HepG2 (cell line): ENCODE measurements around the gene TMEM143. TPM values are rescaled to one million over a fixed set of nuclear protein-coding genes. Genes with fewer than 3 reads are reported as not detected.

Experiments
- ATAC-seq: fragments of 200-7000 bp; cut with Tn5 transposase; 3 replicates; pipeline ENCODE4 v1.9.1; 2020; ENCODE audit warnings: mild to moderate bottlenecking, moderate library complexity
- BruUV-seq: library from RNA; stranded (reverse); fragments of 400-500 nt; replicated peaks from 2 replicates; lab custom pipeline; 2021; lab: Mats Ljungman, UMichigan
- CTCF ChIA-PET: fragments of 300-600 bp; formaldehyde crosslinking; extraction: SDS; loops from one replicate; lab custom pipeline; 2021; ENCODE audit warnings: low total read pairs, inconsistent platforms, low intra/inter-chr PET ratio; lab: Yijun Ruan, JAX
- POLR2A ChIA-PET: fragments of 350-600 bp; sonication (Branson Sonifier 250); formaldehyde crosslinking; loops from one replicate; lab custom pipeline; 2020; ENCODE audit warnings: antibody characterized with exemption, inconsistent platforms; lab: Yijun Ruan, JAX
- DNase-seq: peaks from one replicate; pipeline ENCODE4 v3.0.0-alpha.2; 2015; ENCODE audit warnings: low spot score
- FAIRE-seq: peaks from 3 replicates; lab custom pipeline; 2011; peaks lifted over from hg19 to GRCh38; lab: Jason Lieb, UNC
- H2AFZ ChIP-seq: one replicate; pipeline ENCODE4 v1.6.1; 2011; ENCODE audit warnings: low read length, inconsistent platforms
- H3K27ac ChIP-seq: fragments of 300-600 bp; 3 replicates; pipeline ENCODE4 v1.8.0; 2011; ENCODE audit warnings: mixed run types, mild to moderate bottlenecking, mixed read lengths, low read length, inconsistent platforms; ENCODE audit not compliant: insufficient read depth; ENCODE audit errors: extremely low read length
- H3K27me3 ChIP-seq, 2 experiments: fragments of 200-600 bp in 1 of 2; 2 replicates in 1 of 2; 3 replicates in 1 of 2; pipeline versions ENCODE4 v1.6.0 to v1.8.0; 2011; ENCODE audit warnings: low read length in 2 of 2, mild to moderate bottlenecking in 2 of 2, moderate library complexity in 2 of 2, inconsistent platforms in 1 of 2; ENCODE audit not compliant: insufficient read depth in 2 of 2, control insufficient read depth in 1 of 2
- H3K36me3 ChIP-seq, 2 experiments: fragments of 200-600 bp in 1 of 2; replicated peaks in 1 of 2; 2 replicates in 1 of 2; 3 replicates in 1 of 2; pipeline versions ENCODE4 v1.5.1 to v1.8.0; 2011; ENCODE audit warnings: low read length in 2 of 2, inconsistent platforms in 1 of 2; ENCODE audit not compliant: insufficient read depth in 2 of 2, control insufficient read depth in 1 of 2
- H3K4me1 ChIP-seq: 2 replicates; pipeline ENCODE4 v1.5.1; 2012; ENCODE audit warnings: low read length, inconsistent platforms; ENCODE audit not compliant: insufficient read depth
- H3K4me2 ChIP-seq: 2 replicates; pipeline ENCODE4 v1.6.0; 2011; ENCODE audit warnings: low read depth, low read length, inconsistent platforms
- H3K4me3 ChIP-seq, 3 experiments: fragments of 200-600 bp in 1 of 3; sonication (generic), shearing (Covaris generic) in 1 of 3; replicated peaks in 1 of 3; 2 replicates each; pipeline ENCODE4 v1.5.1; 2011 to 2016; ENCODE audit warnings: low read length in 3 of 3, inconsistent platforms in 2 of 3, low read depth in 2 of 3, mild to moderate bottlenecking in 2 of 3, control low read depth in 1 of 3, mixed read lengths in 1 of 3; ENCODE audit not compliant: insufficient read depth in 1 of 3
- H3K79me2 ChIP-seq: one replicate; pipeline ENCODE4 v1.6.1; 2011; ENCODE audit warnings: low read length, inconsistent platforms; ENCODE audit not compliant: insufficient read depth
- H3K9ac ChIP-seq: 2 replicates; pipeline ENCODE4 v1.6.0; 2011; ENCODE audit warnings: mild to moderate bottlenecking, low read depth, low read length, inconsistent platforms; ENCODE audit not compliant: insufficient read depth
- H3K9me3 ChIP-seq: 2 replicates; pipeline ENCODE4 v1.5.1; 2012; ENCODE audit warnings: mild to moderate bottlenecking, low read length
- H4K20me1 ChIP-seq: 2 replicates; pipeline ENCODE4 v1.6.0; 2011; ENCODE audit warnings: inconsistent platforms, mild to moderate bottlenecking, low read length, moderate library complexity; ENCODE audit not compliant: insufficient read depth
- AHDC1 ChIP-seq: sonication (generic); formaldehyde crosslinking; IDR thresholded peaks from 2 replicates; pipeline ENCODE4 v1.5.1; 2020; ENCODE audit warnings: mild to moderate bottlenecking, missing genetic modification reagents, borderline replicate concordance
- ARNT2 ChIP-seq: sonication (generic); formaldehyde crosslinking; IDR thresholded peaks from 2 replicates; pipeline ENCODE4 v1.8.0; 2022; ENCODE audit warnings: mild to moderate bottlenecking, low read depth, missing genetic modification reagents, moderate library complexity
- ELF3 ChIP-seq: IDR thresholded peaks from 2 replicates; pipeline ENCODE4 v1.6.1; 2016; ENCODE audit warnings: missing genetic modification reagents, missing compliant biosample characterization
- HCFC1 ChIP-seq: fragments of 150-350 bp; IDR thresholded peaks from 2 replicates; pipeline ENCODE4 v1.6.1; 2014; ENCODE audit warnings: low read depth, low read length
- MTF2 ChIP-seq: sonication (generic); formaldehyde crosslinking; IDR thresholded peaks from 2 replicates; pipeline ENCODE4 v1.5.0; 2020; ENCODE audit warnings: missing genetic modification reagents, borderline replicate concordance
- THAP11 ChIP-seq: IDR thresholded peaks from 2 replicates; pipeline ENCODE4 v1.6.1; 2016; ENCODE audit warnings: missing biosample characterization, missing genetic modification reagents
- ZKSCAN5 ChIP-seq: sonication (generic); formaldehyde crosslinking; IDR thresholded peaks from 2 replicates; pipeline ENCODE4 v1.5.1; 2020; ENCODE audit warnings: mild to moderate bottlenecking, missing genetic modification reagents
- ZNF143 ChIP-seq: sonication (generic); formaldehyde crosslinking; IDR thresholded peaks from 2 replicates; pipeline ENCODE4 v1.4.0; 2020; ENCODE audit warnings: missing genetic modification reagents
- ZNF263 ChIP-seq: sonication (generic); formaldehyde crosslinking; IDR thresholded peaks from 2 replicates; pipeline ENCODE4 v1.4.0; 2020; ENCODE audit warnings: missing genetic modification reagents
- ZNF333 ChIP-seq: sonication (generic); formaldehyde crosslinking; IDR thresholded peaks from 2 replicates; pipeline ENCODE4 v1.4.0; 2020; ENCODE audit warnings: mild to moderate bottlenecking, missing genetic modification reagents, borderline replicate concordance
- ZSCAN5A ChIP-seq: sonication (generic); formaldehyde crosslinking; IDR thresholded peaks from 2 replicates; pipeline ENCODE4 v1.8.0; 2022; ENCODE audit warnings: mild to moderate bottlenecking, missing genetic modification reagents, borderline replicate concordance
- whole genome bisulfite sequencing: methylation state at CpG from one replicate; pipeline ENCODE4 v1.1.6; 2017; ENCODE audit warnings: low lambda C conversion rate; 5-methylcytosine and 5-hydroxymethylcytosine counted together
- in situ Hi-C: cut with HindIII; loops from 2 replicates; pipeline ENCODE4 v1.10.0; 2017; ENCODE audit warnings: low pct_unique_long_range_greater_than_20kb; ENCODE audit not compliant: extremely low pct_ligation_motif_present
- intact Hi-C: fragments of 100-400 bp; cut with micrococcal nuclease; formaldehyde crosslinking; loops from one replicate; pipeline ENCODE4 v1.10.0; 2022; ENCODE audit not compliant: unreplicated experiment
- polyA plus RNA-seq, 8 experiments: library from polyadenylated mRNA; depleted of rRNA in 3 of 8; stranded (reverse) in 7 of 8; unstranded in 1 of 8; fragments of >200 nt; fragmentation: Illumina TruSeq in 4 of 8; extraction: Trizol in 4 of 8; gene quantifications; 2 replicates each; pipeline versions ENCODE4 v1.2.1 to v1.2.3, GENCODE V29; 2011 to 2016; ENCODE audit warnings: low read depth in 4 of 8, missing spikeins in 1 of 8, mixed read lengths in 1 of 8; ENCODE audit not compliant: insufficient read depth in 1 of 8
- total RNA-seq, 5 experiments: library from RNA; depleted of rRNA; stranded (reverse); fragments of >200 nt; fragmentation: Illumina TruSeq; extraction: Trizol; gene quantifications; 2 replicates each; pipeline ENCODE4 v1.2.3, GENCODE V29; 2016; ENCODE audit warnings: low read depth in 1 of 5
- TF ChIP-seq, protein P1 (sequence below): sonication (generic); formaldehyde crosslinking; IDR thresholded peaks from 2 replicates; pipeline ENCODE4 v1.4.0; 2020; ENCODE audit warnings: missing genetic modification reagents

The TMEM143 gene
- total and polyA plus RNA-seq, 2 of the 13 experiments (the other 11 are each of a cell fraction or from before 2014, with no cell fraction given) = 7.7 to 11.3 TPM

DNA sequence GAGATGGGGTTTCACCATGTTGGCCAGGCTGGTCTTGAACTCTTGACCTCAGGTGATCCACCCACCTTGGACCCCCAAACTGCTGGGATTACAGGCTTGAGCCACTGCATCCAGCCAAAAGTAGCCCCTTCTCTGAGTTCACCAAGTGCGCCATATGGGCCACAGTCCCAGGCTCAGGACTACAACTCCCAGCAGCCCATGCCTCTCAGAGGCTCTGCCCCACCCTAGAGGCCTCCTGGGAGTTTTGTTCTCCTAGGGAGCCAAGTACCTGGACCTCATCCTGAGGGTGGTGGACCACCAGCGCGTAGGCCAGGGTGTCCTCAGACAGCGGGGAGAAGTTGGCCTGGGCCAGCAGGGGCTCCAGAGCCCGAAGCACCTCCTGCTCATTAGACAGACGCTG, 18.8 kb downstream of the TMEM143 start:
- intact Hi-C loops = no loop called here

More for the DNA sequence above, 18.8 kb downstream of the TMEM143 start:
- no peak for ATAC-seq
- Histone ChIP-seq H3K9me3 (no peaks in the 10 kb centered on the region), H3K79me2 (no peaks in the 10 kb centered on the region), H4K20me1 (no peaks in the 10 kb centered on the region), H3K4me1 (peaks cover 30% of the 10 kb centered on the region), H3K9ac (no peak overlapping the region), H3K27ac (no peak overlapping the region), H3K27me3 (no peaks in the 10 kb centered on the region), H3K36me3 (peaks cover 1 to 17% of the 10 kb centered on the region in 2 experiments; a peak in 3 of 5 replicates), H2AFZ (no peak overlapping the region), H3K4me2 (no peak overlapping the region), H3K4me3 (no peak overlapping the region)
- in situ Hi-C loops = no loop called here
- ChIA-PET POLR2A (no interaction called here), CTCF (no interaction called here)
- no peak for FAIRE-seq
- TF ChIP-seq MTF2 (CRISPR knock-in tag) = no peak
- peak; percentile 21; the same call in 1 of the 2 replicates for TF ChIP-seq HCFC1
- peak; percentile 85 for TF ChIP-seq ZNF143
- TF ChIP-seq ZNF333 (CRISPR knock-in tag) = no peak
- no peak for TF ChIP-seq ZSCAN5A (CRISPR knock-in tag)
- TF ChIP-seq ZNF263 (CRISPR knock-in tag) = no peak
- peak; percentile 92 for TF ChIP-seq THAP11
- TF ChIP-seq ARNT2 = no peak
- no peak for TF ChIP-seq ELF3
- TF ChIP-seq, protein P1, sequence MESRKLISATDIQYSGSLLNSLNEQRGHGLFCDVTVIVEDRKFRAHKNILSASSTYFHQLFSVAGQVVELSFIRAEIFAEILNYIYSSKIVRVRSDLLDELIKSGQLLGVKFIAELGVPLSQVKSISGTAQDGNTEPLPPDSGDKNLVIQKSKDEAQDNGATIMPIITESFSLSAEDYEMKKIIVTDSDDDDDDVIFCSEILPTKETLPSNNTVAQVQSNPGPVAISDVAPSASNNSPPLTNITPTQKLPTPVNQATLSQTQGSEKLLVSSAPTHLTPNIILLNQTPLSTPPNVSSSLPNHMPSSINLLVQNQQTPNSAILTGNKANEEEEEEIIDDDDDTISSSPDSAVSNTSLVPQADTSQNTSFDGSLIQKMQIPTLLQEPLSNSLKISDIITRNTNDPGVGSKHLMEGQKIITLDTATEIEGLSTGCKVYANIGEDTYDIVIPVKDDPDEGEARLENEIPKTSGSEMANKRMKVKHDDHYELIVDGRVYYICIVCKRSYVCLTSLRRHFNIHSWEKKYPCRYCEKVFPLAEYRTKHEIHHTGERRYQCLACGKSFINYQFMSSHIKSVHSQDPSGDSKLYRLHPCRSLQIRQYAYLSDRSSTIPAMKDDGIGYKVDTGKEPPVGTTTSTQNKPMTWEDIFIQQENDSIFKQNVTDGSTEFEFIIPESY (CRISPR knock-in tag) = 0 out of 2 replicates have a peak, but pooled peaks have one; percentile 13
- no peak for TF ChIP-seq AHDC1 (CRISPR knock-in tag)
- TF ChIP-seq ZKSCAN5 (CRISPR knock-in tag) = no peak
- WGBS = 100% methylated on average over 5 of the region's 6 CpGs
- no peak for DNase-seq
- no TSS peak for BruUV-seq
